ENCODE measurements around the gene AMPH.
"Not testable (repeated sequence)": the region's sequence is repeated elsewhere in the genome, so short reads cannot be mapped to it uniquely, and the experiment has no call there.

AMPH gene

GRCh38 chr7:38345299-38346172 lies 285.6 kb downstream of the AMPH start:
- DNase-seq: peak; percentile 71

- not testable (repeated sequence) for DNase-seq
These were observed 286.4 kb downstream of the AMPH start for GRCh38 chr7:38344741-38345140.

- not testable (repeated sequence) for DNase-seq
These were observed 289.0 kb downstream of the AMPH start for GRCh38 chr7:38342135-38342534.

DNA sequence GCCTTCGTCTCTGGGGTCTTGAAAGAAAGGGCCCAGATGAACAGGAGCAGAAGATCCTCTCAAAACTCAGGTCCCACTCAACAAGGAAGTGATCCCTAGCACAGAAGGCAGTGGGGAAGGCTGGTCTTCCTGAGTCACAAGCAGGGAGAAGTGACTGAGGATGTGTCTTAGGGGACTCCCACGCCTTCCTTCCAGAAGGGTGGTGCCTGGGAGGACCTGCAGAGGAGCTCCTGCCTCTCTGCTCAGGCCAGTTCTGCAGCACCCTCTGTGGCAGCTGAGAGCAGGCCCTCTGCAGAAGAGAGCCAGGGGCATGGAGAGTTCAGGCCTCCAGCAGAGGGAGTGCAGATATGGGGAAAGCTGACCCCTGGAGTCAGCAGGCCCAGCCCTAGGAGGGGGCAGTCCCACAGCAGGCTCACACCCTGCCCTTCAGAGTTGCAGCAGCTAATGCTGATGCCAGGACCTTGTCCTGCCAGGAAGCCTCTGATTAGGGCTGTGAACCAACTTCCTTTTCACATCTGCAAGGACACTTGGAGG lies 289.9 kb downstream of the AMPH start:
- DNase-seq: peak; percentile 57

GRCh38 chr7:38339953-38340819 lies 291.0 kb downstream of the AMPH start:
- no peak for DNase-seq

GRCh38 chr7:38336148-38336515 lies 295.0 kb downstream of the AMPH start:
- not testable (repeated sequence) for DNase-seq

- peak; percentile 95 for DNase-seq
These were observed 295.6 kb downstream of the AMPH start for GRCh38 chr7:38335492-38336147.

DNA sequence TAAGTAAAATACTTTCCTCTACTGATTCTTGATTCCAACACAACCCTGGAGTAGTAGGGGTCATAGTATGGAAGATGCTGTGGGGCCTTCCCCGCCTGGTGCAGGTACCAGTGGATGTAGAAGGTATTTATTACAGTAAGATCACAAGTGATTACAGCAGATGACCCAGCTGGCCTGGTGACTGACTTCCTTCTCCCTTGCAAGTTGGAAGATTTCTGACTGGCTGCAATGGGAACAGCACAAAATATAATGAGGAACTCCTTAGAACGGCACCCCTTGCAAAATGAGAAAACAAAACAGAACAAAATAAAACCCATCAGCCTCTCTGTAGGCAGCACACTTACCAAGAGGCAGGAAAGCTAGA lies 296.1 kb downstream of the AMPH start:
- no peak for DNase-seq

DNA sequence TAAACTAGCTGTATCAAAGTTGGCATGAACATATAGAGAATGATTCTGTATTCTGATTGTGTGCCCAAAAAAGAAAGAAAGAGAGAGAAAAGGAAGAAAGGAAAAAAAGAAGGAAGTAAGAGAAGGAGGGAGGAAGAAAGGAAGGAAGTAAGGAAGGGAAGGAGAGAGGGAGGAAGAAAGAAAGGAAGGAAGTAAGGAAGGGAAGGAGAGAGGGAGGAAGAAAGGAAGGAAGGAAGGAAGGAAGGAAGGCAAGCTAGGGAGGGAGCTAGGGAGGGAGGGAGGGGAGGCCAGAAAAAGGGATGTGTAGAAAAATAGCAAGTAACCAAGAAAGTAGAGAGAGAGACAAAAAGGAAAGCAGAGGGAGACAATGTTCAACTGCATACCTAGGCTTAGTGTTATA lies 297.0 kb downstream of the AMPH start:
- no peak for DNase-seq
